GM19035 (cell line): ENCODE data around the gene TTC21A.

Experiments used
- ATAC-seq: cut with Tn5 transposase; IDR thresholded peaks from one replicate; pipeline ENCODE4 v1.9.1; 2021; ENCODE audit not compliant: unreplicated experiment

TTC21A gene

DNA sequence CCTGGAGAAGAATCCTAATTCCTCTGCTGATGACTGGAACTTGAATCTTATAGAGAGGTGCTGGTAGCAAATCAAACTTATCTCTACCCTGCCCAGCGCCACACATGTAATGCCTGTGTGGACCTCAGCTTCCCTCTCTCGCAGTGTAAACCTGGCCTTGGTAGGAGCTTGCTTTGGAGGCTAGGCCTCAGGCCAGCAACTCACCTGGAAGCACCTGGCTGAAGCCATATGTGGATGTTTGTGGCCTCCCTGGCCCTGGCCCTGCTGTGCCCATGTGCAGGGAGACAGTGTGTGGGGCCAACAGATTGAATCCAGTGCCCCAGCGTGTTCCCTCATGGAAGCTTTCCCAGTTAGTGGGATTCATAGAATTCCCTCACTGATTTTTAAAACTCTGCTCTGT lies 8.4 kb downstream of the TTC21A start:
- no peak for ATAC-seq

DNA sequence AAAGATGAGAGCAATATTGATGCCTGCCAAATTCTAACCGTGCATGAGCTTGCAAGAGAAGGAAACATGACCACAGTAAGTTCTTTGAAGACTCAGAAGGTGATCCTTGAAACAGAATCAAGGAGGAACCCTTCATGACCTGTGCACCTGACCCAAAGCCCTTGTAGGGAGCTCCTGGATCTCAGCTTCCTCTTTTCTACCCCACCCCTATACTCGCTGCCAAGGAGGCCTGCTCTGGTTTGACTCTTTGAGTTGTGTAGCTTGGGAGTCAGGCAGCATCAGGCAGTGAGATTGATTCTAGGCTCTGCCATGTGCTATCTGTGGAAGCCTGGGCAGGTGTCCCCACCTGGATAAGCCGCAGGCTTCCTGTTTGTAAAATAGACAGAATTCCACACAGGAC lies 10.6 kb downstream of the TTC21A start:
- no peak for ATAC-seq

DNA sequence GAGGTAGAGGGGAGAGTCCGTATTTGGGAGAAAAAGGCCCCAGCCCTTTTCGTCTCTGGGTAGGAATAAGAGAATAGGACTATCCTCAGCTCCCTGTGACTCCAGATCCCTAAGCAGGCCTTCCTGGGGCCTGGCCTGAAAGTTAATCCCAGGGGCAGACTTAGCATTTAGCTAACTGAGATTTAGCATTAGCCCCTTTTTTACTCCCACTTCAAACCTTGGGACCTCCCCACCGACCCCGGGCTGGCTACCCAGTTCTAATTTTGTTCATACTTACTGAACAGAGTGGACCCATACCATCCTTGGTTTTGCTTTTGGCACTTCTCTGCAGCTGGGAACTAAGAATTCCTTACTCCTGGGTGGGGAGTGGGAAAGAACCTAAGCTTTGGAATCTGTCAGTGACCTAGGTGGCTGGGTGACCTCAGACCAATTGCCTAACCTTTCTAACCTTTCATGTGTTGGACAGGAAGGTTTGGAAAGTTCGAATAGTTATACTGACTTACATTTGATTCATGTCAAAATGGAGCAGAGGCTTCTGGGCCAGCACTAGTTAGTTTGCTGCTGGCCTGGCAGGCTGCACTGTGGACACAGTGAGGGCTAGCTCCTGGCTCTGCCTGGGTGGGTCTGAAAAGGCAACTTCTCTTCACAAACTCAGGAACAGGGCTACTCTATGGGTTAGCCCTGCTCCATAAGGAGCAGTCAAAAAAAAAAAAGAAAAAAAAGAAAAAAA lies 11.6 kb downstream of the TTC21A start:
- no peak for ATAC-seq

DNA sequence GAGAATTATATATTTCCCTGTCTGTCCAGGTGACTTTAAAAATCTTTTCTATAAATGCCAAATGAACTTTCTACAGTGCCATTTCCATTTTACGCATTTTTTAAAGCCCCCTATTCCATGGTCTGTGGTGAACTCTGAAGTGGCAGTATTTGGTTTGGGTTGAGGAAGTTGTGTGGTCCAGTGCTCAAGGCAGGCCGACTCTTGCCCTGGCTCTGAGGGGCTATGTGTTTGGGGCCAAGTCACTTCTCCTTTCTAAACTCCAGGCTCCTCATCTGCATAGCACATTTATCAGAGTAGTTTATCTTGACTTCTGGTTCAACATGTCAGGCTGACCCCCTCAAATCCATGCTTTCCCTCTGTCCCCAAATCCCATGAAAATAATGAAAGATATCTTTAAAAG lies 14.1 kb downstream of the TTC21A start:
- no peak for ATAC-seq

DNA sequence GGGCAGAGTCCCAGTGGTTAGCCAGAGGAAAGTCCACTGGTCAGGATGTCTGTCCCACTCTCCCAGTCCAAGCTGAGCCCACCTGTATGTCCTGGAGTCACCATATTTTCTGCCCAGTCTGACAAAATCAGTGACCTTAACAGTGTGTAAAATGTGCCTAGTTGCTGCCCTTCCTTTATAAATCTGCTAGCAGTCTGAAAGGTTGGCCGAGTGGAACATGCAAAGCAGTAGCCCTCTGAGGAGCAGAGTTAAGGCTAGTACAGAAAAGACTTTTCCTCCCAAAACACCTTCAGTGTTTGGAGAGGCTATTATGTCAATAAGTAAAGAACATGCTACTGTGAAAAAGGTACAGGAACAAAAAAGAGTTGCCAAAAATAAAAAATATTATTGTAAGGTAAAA lies 15.3 kb downstream of the TTC21A start:
- ATAC-seq: peak; percentile 55

DNA sequence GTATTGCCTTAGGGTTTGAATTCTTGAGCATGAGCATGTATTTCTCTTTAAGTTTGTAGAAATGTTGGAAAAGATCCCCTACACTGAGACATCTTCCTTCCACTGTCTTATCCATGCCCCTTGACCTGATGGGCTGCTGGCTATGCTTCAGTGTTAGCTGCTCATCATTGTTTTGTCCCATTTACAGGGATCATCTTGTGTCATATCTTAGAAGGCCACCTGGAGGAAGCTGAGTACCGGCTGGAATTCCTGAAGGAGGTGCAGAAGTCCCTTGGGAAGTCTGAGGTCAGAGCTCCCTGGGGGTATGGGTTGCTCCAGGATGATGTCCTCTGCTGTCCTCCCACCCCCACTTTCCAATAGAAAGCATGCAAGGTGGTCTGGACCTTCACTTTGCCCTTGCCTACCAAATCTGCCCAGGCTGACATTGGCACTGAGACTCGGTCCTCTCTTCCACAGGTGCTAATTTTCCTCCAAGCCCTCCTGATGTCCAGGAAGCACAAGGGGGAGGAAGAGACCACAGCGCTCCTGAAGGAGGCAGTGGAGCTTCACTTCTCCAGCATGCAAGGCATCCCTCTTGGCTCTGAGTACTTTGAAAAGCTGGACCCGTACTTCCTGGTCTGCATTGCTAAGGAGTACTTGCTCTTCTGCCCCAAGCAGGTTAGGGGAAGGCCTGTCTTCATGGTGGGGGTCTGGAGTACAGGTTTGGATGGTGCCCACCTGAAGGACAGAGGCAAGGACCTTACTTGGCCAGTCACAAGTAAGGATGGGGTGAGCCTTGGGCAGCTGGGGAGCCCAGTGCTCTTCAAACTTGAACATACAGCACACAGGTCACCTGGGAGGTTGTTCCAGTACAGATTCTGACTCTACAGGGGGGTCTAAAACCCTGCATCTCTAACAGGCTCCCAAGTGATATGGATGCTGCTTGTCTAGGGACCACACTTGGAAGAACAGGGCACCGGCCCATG lies 17.7 kb downstream of the TTC21A start:
- no peak for ATAC-seq

DNA sequence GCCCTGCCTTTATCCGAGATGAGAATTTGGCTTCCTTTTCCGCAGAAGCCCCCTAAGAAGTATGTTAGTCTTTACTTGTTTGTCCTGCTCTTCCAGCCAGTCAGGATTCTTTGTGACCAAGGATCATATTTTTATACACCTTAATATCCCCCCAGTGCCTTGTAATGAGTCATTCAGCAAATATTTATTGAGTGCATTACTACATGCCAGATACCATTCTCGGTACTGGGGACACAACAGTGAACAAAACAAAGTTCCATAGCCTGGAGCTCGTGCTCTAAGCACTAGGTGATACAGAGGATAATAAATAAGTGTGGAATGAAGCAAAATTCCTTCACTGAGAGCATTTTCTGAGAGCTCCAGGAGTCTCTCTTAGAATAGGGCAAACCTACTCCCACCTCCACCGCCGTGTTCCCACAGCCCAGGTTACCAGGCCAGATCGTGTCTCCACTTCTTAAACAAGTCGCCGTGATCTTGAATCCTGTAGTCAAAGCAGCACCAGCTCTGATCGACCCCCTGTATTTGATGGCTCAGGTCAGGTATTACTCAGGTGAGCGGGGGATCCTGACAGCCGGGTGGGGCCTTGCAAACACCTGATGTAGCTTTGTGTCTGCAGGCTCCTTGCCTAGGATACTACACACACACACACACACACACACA lies 18.5 kb downstream of the TTC21A start:
- no peak for ATAC-seq

DNA sequence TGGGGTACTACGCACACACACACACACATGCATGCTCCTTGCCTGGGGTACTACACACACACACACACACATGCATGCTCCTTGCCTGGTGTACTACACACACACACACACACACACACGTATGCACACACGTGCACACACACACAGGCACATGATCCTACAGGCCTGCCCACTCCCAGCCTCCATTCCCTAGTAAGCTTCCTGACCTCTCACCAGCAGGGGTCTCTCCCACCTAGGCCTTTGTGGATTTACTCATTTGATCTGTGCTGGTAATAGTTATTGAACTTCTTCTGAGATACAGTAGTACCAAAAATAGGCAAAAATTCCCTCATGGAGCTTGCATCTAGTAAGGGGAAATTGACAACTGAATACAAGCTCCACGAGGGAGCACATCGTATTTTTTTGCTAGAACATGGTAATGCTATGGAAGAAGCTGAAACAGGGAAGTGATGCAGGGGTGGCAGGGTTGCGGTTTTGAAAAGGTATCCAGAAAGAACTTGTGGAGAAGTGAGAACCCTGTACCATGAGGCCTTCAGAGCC lies 19.1 kb downstream of the TTC21A start:
- ATAC-seq: no peak

DNA sequence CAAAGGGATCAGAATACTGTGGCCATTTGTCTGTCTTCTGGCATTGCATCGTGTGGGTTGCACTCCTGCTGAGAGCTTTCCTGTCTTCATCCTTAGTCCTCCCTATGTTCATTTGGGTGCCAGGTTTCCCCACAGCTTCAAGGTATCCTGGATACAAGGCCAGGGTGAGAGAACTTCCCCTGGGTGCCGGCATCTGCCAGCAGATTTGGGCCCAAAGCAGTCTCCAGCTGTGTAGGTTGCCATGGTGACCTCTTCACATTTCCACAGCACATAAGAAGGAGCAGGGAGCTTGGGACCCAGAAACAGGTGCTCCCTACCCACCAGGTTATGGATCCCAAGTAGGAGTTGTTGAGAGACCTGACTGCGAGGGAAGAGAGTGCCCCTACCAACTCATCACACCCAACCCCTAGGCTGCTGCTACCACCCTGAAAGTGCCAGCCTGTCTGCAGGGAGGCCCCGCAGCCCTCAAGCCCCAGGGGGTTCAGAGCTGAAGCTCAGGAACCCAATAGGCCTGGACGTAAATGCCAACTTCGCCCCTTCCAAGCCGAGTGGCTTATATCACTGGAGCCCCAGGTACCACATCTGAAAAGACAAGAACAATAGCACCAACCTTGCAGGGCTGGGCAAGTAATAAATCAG lies 19.9 kb downstream of the TTC21A start:
- no peak for ATAC-seq

DNA sequence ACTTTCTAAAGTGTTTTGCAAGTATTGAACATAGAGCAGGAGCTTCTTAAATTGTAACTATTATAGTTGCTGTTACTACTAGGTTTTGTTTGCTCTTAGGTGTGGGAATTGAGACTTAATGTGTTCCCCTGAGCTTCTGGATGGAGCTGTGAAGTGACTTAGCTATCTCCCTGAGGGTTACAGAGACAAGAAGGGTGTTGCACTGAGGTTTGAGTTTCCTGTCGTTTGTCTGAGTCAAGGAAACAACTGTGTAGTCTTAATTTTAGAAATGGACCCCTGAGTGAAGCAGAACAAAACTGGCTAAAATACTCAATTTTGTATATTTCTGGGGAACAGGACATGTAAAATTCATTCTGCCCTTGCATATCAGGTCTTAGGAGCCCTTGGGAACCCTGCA lies 20.4 kb downstream of the TTC21A start:
- ATAC-seq: no peak

DNA sequence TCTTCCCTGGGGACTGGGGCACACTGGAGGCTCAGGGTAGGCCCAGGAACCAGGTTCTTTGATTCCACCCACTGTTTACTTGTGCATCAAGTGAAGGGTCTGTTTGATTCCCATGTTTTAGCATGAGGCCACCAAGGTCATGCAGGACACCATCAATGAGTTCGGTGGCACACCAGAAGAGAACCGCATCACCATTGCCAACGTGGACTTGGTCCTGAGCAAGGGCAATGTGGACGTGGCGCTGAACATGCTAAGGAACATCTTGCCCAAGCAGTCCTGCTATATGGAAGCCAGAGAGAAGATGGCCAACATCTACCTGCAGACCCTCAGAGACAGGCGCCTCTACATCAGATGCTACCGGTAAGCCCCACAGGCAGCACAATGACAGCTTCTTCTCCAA lies 21.5 kb downstream of the TTC21A start:
- ATAC-seq: no peak

DNA sequence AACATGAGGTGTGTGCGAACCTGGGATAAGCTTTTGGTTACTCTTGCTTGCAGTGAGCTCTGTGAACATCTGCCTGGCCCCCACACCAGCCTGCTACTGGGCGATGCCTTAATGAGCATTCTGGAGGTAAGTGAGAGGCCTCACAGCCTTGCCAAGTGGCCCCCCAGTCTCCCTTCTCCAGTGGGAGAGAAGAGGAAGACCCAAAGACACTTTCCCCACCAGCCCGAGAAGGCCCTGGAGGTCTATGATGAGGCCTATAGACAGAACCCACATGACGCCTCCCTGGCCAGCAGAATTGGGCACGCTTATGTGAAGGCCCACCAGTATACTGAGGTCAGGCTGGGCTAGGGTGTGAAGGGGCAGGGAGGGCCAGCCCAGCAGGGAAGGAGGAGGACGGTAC lies 22.5 kb downstream of the TTC21A start:
- no peak for ATAC-seq

DNA sequence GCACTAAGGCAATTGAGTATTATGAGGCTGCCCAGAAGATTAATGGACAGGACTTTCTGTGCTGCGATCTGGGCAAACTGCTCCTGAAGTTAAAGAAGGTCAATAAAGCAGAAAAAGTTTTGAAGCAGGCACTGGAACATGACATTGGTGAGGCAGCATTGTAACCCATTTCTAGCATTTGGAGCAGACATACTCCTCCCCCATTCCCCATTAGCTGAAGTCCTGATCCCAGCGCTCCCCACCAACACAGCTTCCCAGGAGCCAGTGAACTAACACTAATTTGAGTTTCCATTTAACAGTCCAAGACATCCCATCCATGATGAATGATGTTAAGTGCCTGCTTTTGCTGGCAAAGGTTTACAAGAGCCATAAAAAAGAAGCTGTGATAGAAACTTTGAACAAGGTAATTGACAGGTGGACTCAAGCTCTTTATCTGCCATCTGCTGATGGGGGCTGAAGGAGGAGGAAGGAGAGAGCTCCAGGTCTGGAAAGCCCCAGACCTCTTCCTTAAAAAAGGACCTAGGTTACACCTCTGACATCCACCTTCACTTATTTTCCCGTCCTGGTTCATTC lies 23.3 kb downstream of the TTC21A start:
- no peak for ATAC-seq

DNA sequence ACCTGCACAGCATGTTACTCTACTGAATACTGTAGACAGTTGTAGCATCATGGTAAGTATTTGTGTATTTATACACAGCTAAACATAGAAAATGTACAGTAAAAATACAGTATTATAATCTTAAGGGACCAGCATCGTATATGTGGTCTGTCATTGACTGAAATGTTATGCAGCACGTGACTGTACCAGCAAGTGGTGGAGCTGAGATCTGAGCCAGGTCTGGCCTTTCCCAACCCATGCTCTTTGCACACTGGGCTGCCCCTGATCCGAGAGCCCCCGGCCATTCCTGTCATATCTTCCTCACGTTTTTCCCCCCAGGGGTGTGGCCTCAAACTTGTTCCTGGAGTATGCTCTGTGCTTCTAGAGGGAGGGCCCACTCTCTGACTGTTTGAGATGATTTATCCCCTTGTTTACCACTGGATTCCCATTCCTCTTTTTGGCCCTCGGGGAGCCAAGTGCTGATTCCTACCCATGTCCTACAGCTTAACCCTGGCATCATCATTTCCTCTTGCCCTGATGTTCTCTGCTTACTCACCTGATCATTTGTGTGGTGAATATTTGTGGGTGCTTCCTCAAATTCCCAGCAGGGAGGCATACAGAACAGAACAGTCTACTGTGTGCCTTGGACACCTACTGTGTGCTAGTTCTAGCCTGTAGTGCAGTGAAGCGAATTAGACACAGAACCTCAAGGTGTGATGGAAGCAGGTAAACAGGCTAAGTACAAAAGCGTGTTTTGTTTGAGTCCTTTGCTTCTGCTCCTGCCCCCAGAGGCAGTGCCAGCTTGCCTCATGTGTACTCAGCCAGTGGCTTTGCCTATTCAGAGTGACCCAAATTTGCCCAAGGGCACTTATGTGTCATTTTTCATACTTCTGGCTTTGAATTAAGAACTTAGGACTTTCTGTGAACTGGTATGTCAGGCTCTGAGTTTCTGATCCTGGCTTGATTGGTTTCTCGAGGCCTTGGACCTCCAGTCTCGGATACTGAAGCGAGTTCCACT lies 24.9 kb downstream of the TTC21A start:
- no peak for ATAC-seq

DNA sequence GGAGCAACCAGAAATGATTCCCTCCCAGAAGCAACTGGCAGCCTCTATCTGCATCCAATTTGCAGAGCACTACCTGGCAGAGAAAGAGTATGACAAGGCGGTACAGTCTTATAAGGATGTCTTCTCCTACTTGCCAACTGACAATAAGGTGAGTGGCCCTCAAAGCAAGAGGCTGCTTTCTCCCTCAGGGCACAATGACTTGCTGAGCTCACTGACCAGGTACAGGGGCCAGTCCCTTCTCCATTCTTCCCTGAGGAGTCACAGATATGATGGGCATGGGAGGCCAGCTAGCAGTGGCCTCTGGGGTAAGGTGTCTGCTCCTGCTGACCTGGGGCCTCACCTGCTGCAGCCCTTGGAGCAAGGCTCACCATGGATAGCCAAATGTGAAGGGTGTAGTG lies 25.6 kb downstream of the TTC21A start:
- no peak for ATAC-seq

DNA sequence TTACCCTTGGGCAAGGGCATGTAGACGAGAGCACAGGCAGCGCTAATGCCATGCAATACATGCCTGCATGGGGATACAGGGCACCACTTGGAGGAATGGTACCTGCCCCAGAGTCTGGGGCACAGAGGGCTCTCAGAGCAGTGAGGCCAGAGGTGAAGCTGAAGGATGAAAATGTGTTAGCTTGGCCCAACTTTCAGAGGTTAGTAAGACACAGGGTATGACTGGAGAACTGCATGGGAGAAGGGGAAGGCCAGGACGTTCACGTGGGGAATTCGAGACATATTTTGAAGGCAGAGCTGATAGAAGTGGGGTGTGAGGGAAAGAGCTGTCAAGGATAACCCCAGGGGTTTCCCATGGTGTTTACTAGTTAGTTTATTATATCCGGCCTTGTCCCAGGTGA lies 26.3 kb downstream of the TTC21A start:
- no peak for ATAC-seq

DNA sequence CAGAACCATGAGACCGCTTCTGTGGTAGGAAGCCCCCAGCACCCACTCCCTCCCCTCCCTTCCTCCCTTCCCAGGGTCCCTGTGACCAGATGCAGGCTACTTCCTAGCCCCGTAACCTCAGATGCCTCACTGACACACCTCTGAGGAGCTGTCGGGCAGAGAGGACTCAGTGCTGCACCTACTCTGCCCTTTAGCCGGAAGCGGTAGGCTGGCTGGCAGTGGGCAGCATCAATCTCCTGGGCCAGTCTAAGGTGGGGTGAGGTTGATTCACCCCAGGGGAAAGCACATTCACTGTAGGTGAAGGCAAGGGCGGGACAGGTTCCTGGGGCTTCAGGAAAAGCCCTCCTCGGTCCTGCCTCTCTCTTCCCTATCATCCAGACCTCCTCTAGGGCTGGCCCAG lies 26.8 kb downstream of the TTC21A start:
- no peak for ATAC-seq

DNA sequence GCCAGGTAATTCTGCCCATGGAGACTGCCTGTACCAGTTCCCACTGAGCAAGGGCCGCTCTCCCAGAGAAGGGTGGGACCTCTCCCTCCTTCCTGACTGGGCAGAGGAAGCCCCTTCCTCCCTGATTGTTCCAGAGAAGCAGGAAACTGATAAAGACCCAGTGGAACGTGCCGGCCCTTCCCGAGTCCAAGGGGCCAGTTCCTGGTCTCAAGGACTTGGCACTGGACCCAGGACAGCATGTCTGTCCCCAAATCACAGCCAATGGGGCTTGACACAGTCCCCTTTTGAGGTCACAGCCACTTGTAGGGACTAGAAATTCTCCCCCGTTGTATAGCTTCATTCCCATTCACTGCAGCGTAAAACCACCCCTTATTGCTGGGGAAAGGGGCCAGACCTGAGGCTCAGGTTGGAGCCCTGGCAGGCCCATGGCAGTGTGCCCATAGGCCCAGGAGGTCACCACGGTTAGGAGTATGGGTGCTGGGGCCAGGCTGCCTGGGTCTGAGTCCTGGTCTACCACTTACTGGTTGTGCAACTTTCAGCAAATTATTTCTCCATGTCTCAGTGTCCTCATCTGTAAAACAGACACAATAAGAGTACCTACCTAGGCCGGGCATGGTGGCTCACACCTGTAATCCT lies 27.8 kb downstream of the TTC21A start:
- ATAC-seq: no peak
